Fibroblast of pulmonary artery (primary cell): ENCODE results near the gene DDI2.

ENCODE experiments used
- DNase-seq: peaks from one replicate; pipeline ENCODE4 v3.0.0-alpha.2; 2010; ENCODE audit warnings: low read depth
- H3K4me3 ChIP-seq: replicated peaks from 2 replicates; pipeline ENCODE4 v1.5.1; 2011; ENCODE audit warnings: low read depth, mild to moderate bottlenecking, control low read depth, low read length, moderate library complexity
- TF ChIP-seq, protein P1 (sequence below): IDR thresholded peaks from 2 replicates; pipeline ENCODE4 v1.5.1; 2011; ENCODE audit warnings: mild to moderate bottlenecking, control low read depth, low read length, inconsistent platforms; ENCODE audit errors: missing control alignments

Gene DDI2

DNA sequence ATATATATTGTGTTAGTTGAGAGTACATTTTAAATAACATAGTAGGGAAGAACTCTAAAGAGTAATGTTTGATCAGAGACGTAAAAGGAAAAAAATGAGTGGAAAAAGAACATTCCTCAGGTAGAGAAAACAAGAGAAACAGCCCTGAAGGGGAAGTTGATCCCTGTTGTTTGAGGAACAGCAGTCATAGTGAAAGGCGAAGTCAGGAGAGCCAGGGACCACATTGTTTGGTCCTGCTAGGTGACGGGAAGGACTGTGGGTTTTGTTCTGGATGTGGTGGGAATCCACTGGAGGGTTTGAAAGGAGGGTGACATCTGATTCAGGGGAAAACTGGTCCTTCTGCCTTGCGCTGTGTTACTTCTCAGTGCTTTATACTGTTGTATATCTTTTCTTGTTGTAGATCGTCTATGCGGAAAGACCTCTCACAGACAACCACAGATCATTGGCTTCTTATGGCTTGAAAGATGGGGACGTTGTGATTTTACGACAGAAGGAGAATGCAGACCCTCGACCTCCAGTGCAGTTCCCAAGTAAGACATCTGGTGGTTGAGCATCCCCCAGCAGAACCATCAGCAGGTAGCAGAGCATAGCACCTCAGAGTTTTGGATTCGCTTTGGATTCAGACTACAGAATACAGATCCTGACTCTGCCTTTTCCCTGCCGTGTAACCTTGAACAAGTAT is 9.2 kb downstream of the DDI2 start:
- DNase-seq, result no peak
- no peak overlapping the region for H3K4me3 ChIP-seq
- TF ChIP-seq, protein P1, sequence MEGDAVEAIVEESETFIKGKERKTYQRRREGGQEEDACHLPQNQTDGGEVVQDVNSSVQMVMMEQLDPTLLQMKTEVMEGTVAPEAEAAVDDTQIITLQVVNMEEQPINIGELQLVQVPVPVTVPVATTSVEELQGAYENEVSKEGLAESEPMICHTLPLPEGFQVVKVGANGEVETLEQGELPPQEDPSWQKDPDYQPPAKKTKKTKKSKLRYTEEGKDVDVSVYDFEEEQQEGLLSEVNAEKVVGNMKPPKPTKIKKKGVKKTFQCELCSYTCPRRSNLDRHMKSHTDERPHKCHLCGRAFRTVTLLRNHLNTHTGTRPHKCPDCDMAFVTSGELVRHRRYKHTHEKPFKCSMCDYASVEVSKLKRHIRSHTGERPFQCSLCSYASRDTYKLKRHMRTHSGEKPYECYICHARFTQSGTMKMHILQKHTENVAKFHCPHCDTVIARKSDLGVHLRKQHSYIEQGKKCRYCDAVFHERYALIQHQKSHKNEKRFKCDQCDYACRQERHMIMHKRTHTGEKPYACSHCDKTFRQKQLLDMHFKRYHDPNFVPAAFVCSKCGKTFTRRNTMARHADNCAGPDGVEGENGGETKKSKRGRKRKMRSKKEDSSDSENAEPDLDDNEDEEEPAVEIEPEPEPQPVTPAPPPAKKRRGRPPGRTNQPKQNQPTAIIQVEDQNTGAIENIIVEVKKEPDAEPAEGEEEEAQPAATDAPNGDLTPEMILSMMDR, result no peak

DNA sequence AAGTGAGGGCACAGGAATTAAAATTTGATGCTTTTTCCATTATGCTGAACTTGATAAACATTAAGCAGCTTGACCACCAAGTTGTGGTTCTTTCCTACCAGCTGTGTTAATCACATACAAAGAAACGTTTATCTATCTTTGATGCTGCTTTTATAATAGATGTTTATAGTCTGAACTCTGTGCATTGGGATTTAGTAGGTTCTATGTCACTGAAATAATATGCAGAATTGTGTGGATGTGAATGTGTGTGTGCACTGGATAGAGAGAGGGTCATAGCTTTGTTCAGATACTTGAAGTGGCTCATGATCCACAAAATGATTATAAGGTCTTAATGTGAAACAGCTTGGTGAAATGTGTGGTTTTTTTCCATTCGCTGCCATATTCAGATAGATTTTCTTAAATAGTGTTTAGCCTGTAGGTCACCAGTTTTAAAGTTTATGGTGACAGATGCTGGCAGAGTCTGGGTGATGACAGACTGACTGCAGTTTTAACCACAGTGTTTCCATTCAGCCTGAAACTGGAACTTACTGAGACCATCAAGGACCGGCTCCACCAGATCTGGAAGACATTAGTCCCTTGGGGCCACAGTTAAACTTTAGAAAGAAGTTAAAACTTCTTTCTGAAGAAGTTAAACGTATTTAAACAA is 10.2 kb downstream of the DDI2 start:
- no peak for DNase-seq
- TF ChIP-seq, protein P1, result no peak
- H3K4me3 ChIP-seq, result no peak overlapping the region

DNA sequence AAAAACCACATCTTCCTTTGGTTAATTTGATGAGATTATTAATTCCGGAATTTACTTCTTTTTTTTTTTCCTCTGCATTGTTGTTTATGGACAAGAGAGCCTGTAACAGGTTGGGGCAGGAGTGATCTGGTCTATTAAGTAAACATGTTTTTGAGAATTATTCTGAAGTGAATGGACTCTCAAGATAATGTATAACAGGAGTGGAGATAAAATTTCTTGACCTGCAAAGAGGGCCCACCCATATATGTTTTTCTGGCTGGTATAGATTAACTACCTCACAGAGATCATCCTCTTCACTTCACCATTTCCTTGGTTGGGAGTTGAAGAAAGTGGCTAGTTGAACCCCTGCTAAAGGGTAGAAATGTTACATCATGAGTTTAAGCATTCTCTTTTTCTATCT is 10.7 kb downstream of the DDI2 start:
- TF ChIP-seq, protein P1, result no peak
- H3K4me3 ChIP-seq, result no peak overlapping the region

DNA sequence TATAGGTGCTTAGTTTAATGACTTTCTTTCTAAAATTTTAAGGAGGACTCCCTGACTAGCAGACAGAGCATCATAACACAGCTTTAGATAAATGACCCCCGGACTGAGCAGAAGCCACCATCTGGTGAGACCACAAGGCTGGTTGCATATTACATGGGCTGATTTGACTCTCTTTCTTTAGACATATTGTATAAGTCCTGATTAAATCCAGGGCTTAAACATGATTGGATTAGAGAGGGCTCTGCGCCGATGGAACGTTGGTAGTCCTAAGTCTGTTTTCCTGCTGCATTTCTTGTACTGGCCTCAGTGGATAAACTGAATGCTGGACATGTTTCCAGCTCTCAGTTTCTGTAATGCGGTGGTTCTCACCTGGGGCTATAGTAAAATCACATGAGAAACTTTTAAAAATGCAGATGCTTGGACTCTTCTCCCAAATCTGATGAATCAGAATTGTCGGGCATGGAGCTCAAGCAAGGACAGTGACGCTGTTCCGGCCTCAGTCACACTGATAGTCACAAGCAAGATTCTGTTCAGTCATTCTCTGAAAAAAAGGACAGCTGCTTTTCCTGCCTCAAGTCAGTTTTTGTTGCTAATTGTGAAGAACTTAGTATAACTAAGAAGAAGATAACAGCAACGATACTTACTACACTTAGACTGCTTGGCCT is 16.6 kb downstream of the DDI2 start:
- H3K4me3 ChIP-seq, result no peak overlapping the region
- TF ChIP-seq, protein P1, result no peak
- no peak for DNase-seq

More for the DNA sequence above, 10.7 kb downstream of the DDI2 start:
- no peak for DNase-seq

DNA sequence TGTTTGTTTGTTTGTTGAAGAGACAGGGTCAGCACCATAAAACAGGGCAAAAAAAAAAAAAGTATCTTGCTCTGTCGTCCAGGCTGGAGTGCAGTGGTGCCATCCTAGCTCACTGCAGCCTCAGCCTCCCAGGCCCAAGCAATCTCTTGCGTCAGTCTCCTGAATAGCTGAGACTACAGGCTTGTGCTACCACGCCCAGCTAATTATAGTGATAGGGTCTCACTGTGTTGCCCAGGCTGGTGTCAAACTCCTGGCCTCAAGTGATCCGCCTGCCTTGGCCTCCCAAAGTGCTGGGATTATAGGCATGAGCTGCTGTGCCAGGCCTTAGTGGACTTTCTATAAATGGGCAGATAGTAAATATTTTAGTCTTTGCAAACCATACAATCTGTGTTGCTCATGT is 19.2 kb downstream of the DDI2 start:
- no peak for DNase-seq
- TF ChIP-seq, protein P1, result no peak
- no peak overlapping the region for H3K4me3 ChIP-seq

DNA sequence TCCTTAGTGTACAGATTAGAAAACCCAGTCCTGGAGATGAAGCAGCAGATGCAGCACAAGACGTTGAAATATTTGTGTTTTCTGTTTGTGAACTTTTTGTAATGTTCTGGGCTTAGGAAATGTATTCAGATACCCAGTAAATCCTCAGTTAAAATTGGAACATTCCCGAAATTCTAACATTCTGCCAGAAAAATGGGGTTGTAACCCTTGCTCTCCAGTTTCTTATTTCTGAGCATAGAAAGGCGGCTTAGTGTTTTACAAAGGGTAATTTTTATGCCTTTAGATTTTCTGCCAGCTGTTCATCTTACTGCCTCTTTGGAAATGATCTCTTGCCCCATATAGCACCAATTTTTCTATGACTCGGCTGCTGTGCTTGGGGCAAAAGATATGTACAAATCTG is 20.6 kb downstream of the DDI2 start:
- no peak for DNase-seq
- no peak overlapping the region for H3K4me3 ChIP-seq
- TF ChIP-seq, protein P1, result no peak
